ENCODE results near the gene CHRDL1. TPM values are rescaled to one million over a fixed set of nuclear protein-coding genes. Genes with fewer than 3 reads are reported as not detected.
"Not testable (repeated sequence)": the region's sequence is repeated elsewhere in the genome, so short reads cannot be mapped to it uniquely, and the experiment has no call there.

CHRDL1 gene
- polyA plus RNA-seq, 4 donors = 9.8 to 96.7 (median 13.3) TPM

- DNase-seq (ENCODE audit: low read depth in 4 of 4, low spot score in 3 of 4) = no peak
Measured at GRCh38 chrX:110667706-110668105, 127.9 kb downstream of the CHRDL1 start.

- DNase-seq (ENCODE audit: low read depth in 4 of 4, low spot score in 3 of 4) = no peak
Measured at GRCh38 chrX:110665223-110666002, 130.2 kb downstream of the CHRDL1 start.

- no peak for DNase-seq (ENCODE audit: low read depth in 4 of 4, low spot score in 3 of 4)
Measured at GRCh38 chrX:110657073-110657472, 138.5 kb downstream of the CHRDL1 start.

GRCh38 chrX:110654280-110654679 lies 141.3 kb downstream of the CHRDL1 start:
- DNase-seq (ENCODE audit: low read depth in 4 of 4, low spot score in 3 of 4) = not testable (repeated sequence)

GRCh38 chrX:110646386-110646785 lies 149.2 kb downstream of the CHRDL1 start:
- no peak for DNase-seq (ENCODE audit: low read depth in 4 of 4, low spot score in 3 of 4)
